ENCODE results near the gene MAGI3. TPM values are rescaled to one million over a fixed set of nuclear protein-coding genes. Genes with fewer than 3 reads are reported as not detected.
A peak's percentile ranks its signal among the peaks of the same experiment; 100 is the strongest.

The MAGI3 gene
- total and polyA plus RNA-seq, 2 of the 13 experiments (the other 11 are each of a cell fraction or from before 2014, with no cell fraction given): 4.0 to 11.8 TPM

DNA sequence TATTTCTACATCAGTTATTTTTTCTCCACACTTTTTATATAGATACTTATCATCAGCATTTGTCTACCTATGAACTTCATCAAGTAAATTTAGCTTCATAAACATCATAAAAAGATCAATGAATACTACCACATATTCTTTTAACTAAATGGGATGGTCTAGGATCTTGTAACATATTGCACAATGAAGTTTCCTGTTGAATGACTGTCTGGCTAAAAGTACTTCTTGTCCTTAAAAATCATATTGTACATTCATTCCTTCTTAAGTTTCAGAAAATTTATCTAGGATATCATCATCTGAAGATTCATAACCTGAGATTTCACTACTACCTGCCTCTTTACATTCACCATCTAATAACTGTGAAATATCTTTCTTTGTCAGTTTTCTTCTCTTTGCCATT is 69.0 kb downstream of the MAGI3 start:
- Histone ChIP-seq H3K4me3 (replicated peaks in 1 of 3; ENCODE audit: insufficient read depth in 1 of 3, low read depth in 2 of 3, low read length in 3 of 3) (no peak overlapping the region), H3K27me3 (ENCODE audit: control insufficient read depth in 1 of 2, insufficient read depth in 2 of 2, low read length in 2 of 2) (no peaks in the 10 kb centered on the region), H3K36me3 (replicated peaks in 1 of 2; ENCODE audit: control insufficient read depth in 1 of 2, insufficient read depth in 2 of 2, low read length in 2 of 2) (no peaks in the 10 kb centered on the region), H3K27ac (ENCODE audit: extremely low read length, insufficient read depth, low read length) (no peak overlapping the region), H3K79me2 (ENCODE audit: insufficient read depth, low read length) (peaks cover 23% of the 10 kb centered on the region), H3K4me2 (ENCODE audit: low read depth, low read length) (no peak overlapping the region), H4K20me1 (ENCODE audit: insufficient read depth, low read length) (no peaks in the 10 kb centered on the region), H3K4me1 (ENCODE audit: insufficient read depth, low read length) (peaks cover 34% of the 10 kb centered on the region), H3K9ac (ENCODE audit: insufficient read depth, low read depth, low read length) (no peak overlapping the region), H3K9me3 (ENCODE audit: low read length) (no peaks in the 10 kb centered on the region), H2AFZ (ENCODE audit: low read length) (no peak overlapping the region)
- intact Hi-C loops (cut with micrococcal nuclease; ENCODE audit: unreplicated experiment) (loop anchor here (10.0 kb wide), 3 partner anchors 46 to 244 kb away; no protein-coding TSS in a partner anchor), in situ Hi-C loops (cut with HindIII; ENCODE audit: extremely low pct_ligation_motif_present, low pct_unique_long_range_greater_than_20kb) (no loop called here)
- no peak for ATAC-seq
- no peak for TF ChIP-seq HIVEP1 (CRISPR knock-in tag; IDR thresholded peaks at IDR 0.05)
- no peak for TF ChIP-seq ZNF143 (CRISPR knock-in tag; IDR thresholded peaks at IDR 0.05)
- no peak for TF ChIP-seq CCAR2 (optimal IDR thresholded peaks at IDR 0.05; ENCODE audit: low read depth, low read length)
- TF ChIP-seq, protein P1, sequence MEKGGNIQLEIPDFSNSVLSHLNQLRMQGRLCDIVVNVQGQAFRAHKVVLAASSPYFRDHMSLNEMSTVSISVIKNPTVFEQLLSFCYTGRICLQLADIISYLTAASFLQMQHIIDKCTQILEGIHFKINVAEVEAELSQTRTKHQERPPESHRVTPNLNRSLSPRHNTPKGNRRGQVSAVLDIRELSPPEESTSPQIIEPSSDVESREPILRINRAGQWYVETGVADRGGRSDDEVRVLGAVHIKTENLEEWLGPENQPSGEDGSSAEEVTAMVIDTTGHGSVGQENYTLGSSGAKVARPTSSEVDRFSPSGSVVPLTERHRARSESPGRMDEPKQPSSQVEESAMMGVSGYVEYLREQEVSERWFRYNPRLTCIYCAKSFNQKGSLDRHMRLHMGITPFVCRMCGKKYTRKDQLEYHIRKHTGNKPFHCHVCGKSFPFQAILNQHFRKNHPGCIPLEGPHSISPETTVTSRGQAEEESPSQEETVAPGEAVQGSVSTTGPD (CRISPR knock-in tag; IDR thresholded peaks at IDR 0.05): no peak
- TF ChIP-seq SYNCRIP (IDR thresholded peaks at IDR 0.05; ENCODE audit: insufficient read depth, low read depth, low read length): no peak
- TF ChIP-seq, protein P2, sequence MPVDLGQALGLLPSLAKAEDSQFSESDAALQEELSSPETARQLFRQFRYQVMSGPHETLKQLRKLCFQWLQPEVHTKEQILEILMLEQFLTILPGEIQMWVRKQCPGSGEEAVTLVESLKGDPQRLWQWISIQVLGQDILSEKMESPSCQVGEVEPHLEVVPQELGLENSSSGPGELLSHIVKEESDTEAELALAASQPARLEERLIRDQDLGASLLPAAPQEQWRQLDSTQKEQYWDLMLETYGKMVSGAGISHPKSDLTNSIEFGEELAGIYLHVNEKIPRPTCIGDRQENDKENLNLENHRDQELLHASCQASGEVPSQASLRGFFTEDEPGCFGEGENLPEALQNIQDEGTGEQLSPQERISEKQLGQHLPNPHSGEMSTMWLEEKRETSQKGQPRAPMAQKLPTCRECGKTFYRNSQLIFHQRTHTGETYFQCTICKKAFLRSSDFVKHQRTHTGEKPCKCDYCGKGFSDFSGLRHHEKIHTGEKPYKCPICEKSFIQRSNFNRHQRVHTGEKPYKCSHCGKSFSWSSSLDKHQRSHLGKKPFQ (CRISPR knock-in tag; IDR thresholded peaks at IDR 0.05; ENCODE audit: insufficient replicate concordance): no peak
- TF ChIP-seq, protein P3, sequence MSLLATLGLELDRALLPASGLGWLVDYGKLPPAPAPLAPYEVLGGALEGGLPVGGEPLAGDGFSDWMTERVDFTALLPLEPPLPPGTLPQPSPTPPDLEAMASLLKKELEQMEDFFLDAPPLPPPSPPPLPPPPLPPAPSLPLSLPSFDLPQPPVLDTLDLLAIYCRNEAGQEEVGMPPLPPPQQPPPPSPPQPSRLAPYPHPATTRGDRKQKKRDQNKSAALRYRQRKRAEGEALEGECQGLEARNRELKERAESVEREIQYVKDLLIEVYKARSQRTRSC (CRISPR knock-in tag; IDR thresholded peaks at IDR 0.05; ENCODE audit: low read depth): no peak
- no peak for TF ChIP-seq PHF8 (CRISPR knock-in tag; IDR thresholded peaks at IDR 0.05)
- peak; percentile 25; the same call in 1 of the 2 replicates for TF ChIP-seq CEBPB (IDR thresholded peaks at IDR 0.05; ENCODE audit: borderline replicate concordance, low read depth, low read length)
- POLR2A ChIA-PET: no interaction called here
- CTCF ChIA-PET (ENCODE audit: low intra/inter-chr PET ratio, low total read pairs): no interaction called here
- no peak for DNase-seq (ENCODE audit: low spot score)
- no peak for FAIRE-seq
- no TSS peak for BruUV-seq (replicated peaks)
